Esophagus muscularis mucosa (tissue), 3 donors: ENCODE data around the gene LPXN.

ENCODE experiments used
- POLR2A ChIP-seq: fragments of 450-650 bp; IDR thresholded peaks from one replicate; pipeline ENCODE4 v1.6.1; 2017; ENCODE audit warnings: antibody characterized with exemption, moderate library complexity, mild to moderate bottlenecking, low read depth
- POLR2AphosphoS5 ChIP-seq, 2 donors: sonication (generic); formaldehyde crosslinking; IDR thresholded peaks; one replicate each; pipeline ENCODE4 v1.6.1; 2017; ENCODE audit warnings: antibody characterized with exemption in 2 of 2
- TF ChIP-seq, protein P1 (sequence below), 3 experiments: fragments of 200-600 bp in 2 of 3; fragments of 450-650 bp in 1 of 3; sonication (generic) in 2 of 3; IDR thresholded peaks; one replicate each; pipeline ENCODE4 v1.5.1; 2017 to 2019; ENCODE audit warnings: antibody characterized with exemption in 3 of 3, mild to moderate bottlenecking in 2 of 3, moderate library complexity in 1 of 3

DNA sequence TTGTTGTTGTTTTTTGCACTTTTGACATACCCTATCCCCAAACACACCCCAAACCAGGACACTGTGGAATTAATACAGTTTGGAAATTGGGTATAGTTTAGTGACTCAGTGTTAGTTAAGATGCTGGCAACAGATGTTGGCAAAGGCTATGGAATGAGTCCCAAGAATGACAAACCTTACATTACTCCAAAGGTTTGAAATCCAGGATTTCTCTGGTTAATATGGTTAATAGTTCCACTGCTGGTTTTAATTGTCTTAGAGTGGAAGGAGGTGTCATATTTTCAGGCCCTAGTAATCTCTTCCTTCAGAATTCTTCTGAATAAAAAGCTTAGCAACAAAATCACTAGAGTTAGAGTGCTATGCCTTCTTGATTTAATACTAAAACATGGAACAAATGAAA is 775 bp downstream of the LPXN start:
- TF ChIP-seq, protein P1, sequence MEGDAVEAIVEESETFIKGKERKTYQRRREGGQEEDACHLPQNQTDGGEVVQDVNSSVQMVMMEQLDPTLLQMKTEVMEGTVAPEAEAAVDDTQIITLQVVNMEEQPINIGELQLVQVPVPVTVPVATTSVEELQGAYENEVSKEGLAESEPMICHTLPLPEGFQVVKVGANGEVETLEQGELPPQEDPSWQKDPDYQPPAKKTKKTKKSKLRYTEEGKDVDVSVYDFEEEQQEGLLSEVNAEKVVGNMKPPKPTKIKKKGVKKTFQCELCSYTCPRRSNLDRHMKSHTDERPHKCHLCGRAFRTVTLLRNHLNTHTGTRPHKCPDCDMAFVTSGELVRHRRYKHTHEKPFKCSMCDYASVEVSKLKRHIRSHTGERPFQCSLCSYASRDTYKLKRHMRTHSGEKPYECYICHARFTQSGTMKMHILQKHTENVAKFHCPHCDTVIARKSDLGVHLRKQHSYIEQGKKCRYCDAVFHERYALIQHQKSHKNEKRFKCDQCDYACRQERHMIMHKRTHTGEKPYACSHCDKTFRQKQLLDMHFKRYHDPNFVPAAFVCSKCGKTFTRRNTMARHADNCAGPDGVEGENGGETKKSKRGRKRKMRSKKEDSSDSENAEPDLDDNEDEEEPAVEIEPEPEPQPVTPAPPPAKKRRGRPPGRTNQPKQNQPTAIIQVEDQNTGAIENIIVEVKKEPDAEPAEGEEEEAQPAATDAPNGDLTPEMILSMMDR (IDR thresholded peaks at IDR 0.05) = no peak
- no peak for TF ChIP-seq POLR2A
- TF ChIP-seq POLR2AphosphoS5 (IDR thresholded peaks at IDR 0.05) = no peak
